GM21367 (cell line): ENCODE results near the gene USP44.

Source experiments
- ATAC-seq: cut with Tn5 transposase; IDR thresholded peaks from one replicate; pipeline ENCODE4 v1.9.1; 2021; ENCODE audit not compliant: unreplicated experiment

The USP44 gene

GRCh38 chr12:95548539-95549391 lies 2.5 kb downstream of the USP44 start:
- ATAC-seq = no peak

- no peak for ATAC-seq
Observed at GRCh38 chr12:95548056-95548538, 3.2 kb downstream of the USP44 start.

GRCh38 chr12:95547522-95548055 lies 3.7 kb downstream of the USP44 start:
- ATAC-seq = no peak

GRCh38 chr12:95546491-95546813 lies 4.8 kb downstream of the USP44 start:
- ATAC-seq = no peak

GRCh38 chr12:95545731-95546490 lies 5.4 kb downstream of the USP44 start:
- ATAC-seq = no peak

GRCh38 chr12:95545303-95545702 lies 6.0 kb downstream of the USP44 start:
- no peak for ATAC-seq

- ATAC-seq = no peak
Observed at GRCh38 chr12:95544756-95545155, 6.5 kb downstream of the USP44 start.

- ATAC-seq = no peak
Observed at GRCh38 chr12:95543305-95543704, 8.0 kb downstream of the USP44 start.

- ATAC-seq = no peak
Observed at GRCh38 chr12:95541436-95541835, 9.8 kb downstream of the USP44 start.

- ATAC-seq = no peak
Observed at GRCh38 chr12:95538656-95539055, 12.6 kb downstream of the USP44 start.

GRCh38 chr12:95538006-95538405 lies 13.3 kb downstream of the USP44 start:
- no peak for ATAC-seq

- ATAC-seq = no peak
Observed at GRCh38 chr12:95533985-95534384, 17.3 kb downstream of the USP44 start.

GRCh38 chr12:95532851-95533250 lies 18.4 kb downstream of the USP44 start:
- no peak for ATAC-seq

GRCh38 chr12:95529693-95530225 lies 21.5 kb downstream of the USP44 start:
- no peak for ATAC-seq

GRCh38 chr12:95528431-95528830 lies 22.8 kb downstream of the USP44 start:
- ATAC-seq = no peak

GRCh38 chr12:95522692-95523091 lies 28.6 kb downstream of the USP44 start:
- no peak for ATAC-seq

- ATAC-seq = no peak
Observed at GRCh38 chr12:95520816-95521215, 30.5 kb downstream of the USP44 start.

GRCh38 chr12:95518944-95519343 lies 32.3 kb downstream of the USP44 start:
- no peak for ATAC-seq

- ATAC-seq = no peak
Observed at GRCh38 chr12:95517246-95517645, 34.0 kb downstream of the USP44 start.

GRCh38 chr12:95516757-95517156 lies 34.5 kb downstream of the USP44 start:
- no peak for ATAC-seq

GRCh38 chr12:95515197-95515596 lies 36.1 kb downstream of the USP44 start:
- no peak for ATAC-seq

- no peak for ATAC-seq
Observed at GRCh38 chr12:95513599-95513998, 37.7 kb downstream of the USP44 start.
